ENCODE measurements around the gene TMEM101. TPM values are rescaled to one million over a fixed set of nuclear protein-coding genes. Genes with fewer than 3 reads are reported as not detected.

TMEM101 gene
- total and polyA plus RNA-seq, 2 of the 8 experiments (the other 6 are each of a cell fraction or from before 2014, with no cell fraction given): 16.1 to 44.7 TPM

DNA sequence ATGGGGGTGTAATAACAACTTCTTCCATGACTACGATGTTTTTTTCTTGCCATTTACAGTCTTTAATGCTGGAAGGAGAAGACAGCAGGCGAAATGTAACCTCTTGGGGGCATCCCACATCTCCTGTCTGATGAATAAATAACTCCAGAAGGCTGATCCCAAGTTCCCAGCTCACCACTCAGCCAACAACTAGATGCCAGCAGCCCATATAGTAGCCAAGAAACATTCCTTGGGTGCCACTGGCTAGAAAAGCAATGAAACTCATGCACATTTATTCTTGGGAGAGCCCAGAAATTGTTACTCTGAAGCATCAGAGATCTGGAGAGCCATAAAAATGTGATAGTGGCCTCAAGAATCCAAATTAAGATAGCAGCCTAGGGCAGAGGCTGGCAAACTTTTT is 22.7 kb upstream of the TMEM101 start:
- Histone ChIP-seq H3K4me1 (replicated peaks in 1 of 4; ENCODE audit: control insufficient read depth in 3 of 4, insufficient read depth in 4 of 4, low read length in 3 of 4) (no peaks in the 10 kb centered on the region), H2BK15ac (ENCODE audit: low read length) (no peak overlapping the region), H3K4me2 (ENCODE audit: insufficient read depth in 1 of 2, low read depth in 2 of 2, low read length in 2 of 2) (no peak overlapping the region), H3K9me3 (ENCODE audit: insufficient read depth in 2 of 2, low read depth in 1 of 2, low read length in 1 of 2) (no peaks in the 10 kb centered on the region), H3K4ac (replicated peaks; ENCODE audit: insufficient read length, low read depth, low read length) (no peak overlapping the region), H3K27me3 (replicated peaks in 1 of 4; ENCODE audit: control insufficient read depth in 3 of 4, extremely low read depth in 1 of 4, insufficient read depth in 3 of 4, low read length in 3 of 4) (no peaks in the 10 kb centered on the region), H3K56ac (replicated peaks; ENCODE audit: insufficient read length, low read depth, low read length) (no peak overlapping the region), H4K91ac (replicated peaks; ENCODE audit: insufficient read length, low read length) (no peak overlapping the region), H3K36me3 (ENCODE audit: control insufficient read depth in 2 of 4, insufficient read depth in 4 of 4, low read length in 3 of 4) (peaks cover 24 to 56% (median 42%) of the 10 kb centered on the region in 4 experiments), H4K20me1 (replicated peaks in 1 of 2; ENCODE audit: control insufficient read depth in 1 of 2, insufficient read depth in 2 of 2, low read length in 2 of 2) (peaks cover 4 to 19% of the 10 kb centered on the region in 2 experiments), H4K5ac (ENCODE audit: insufficient read length, low read depth, low read length) (no peak overlapping the region), H3K4me3 (ENCODE audit: extremely low read depth in 1 of 4, insufficient read depth in 2 of 4, low read depth in 3 of 4, low read length in 4 of 4) (no peak overlapping the region), H2BK20ac (ENCODE audit: low read length) (no peak overlapping the region), H2BK5ac (ENCODE audit: low read depth, low read length) (no peak overlapping the region), H3K23ac (ENCODE audit: insufficient read length) (no peak overlapping the region), H2BK12ac (ENCODE audit: low read depth, low read length) (no peak overlapping the region), H3K27ac (ENCODE audit: low read depth, low read length) (no peak overlapping the region), H3K79me2 (ENCODE audit: control insufficient read depth in 1 of 2, insufficient read depth in 2 of 2, low read length in 2 of 2) (peaks cover 0 to 30% of the 10 kb centered on the region in 2 experiments; a peak in 2 of 4 replicates), H2AK5ac (ENCODE audit: low read depth, low read length) (no peak overlapping the region), H3K18ac (ENCODE audit: extremely low read depth, low read length) (no peak overlapping the region), H3K23me2 (ENCODE audit: low read depth, low read length) (no peaks in the 10 kb centered on the region), H2BK120ac (replicated peaks; ENCODE audit: low read depth, low read length) (no peak overlapping the region), H2AFZ (ENCODE audit: low read length) (no peak overlapping the region), H3K14ac (ENCODE audit: insufficient read length) (no peak overlapping the region), H3K79me1 (ENCODE audit: low read depth, low read length) (no peaks in the 10 kb centered on the region; the same call in 1 of the 2 replicates), H4K8ac (ENCODE audit: extremely low read depth, insufficient read depth, low read length) (no peak overlapping the region), H3K9ac (replicated peaks in 1 of 4; ENCODE audit: extremely low read depth in 1 of 4, low read depth in 3 of 4, low read length in 3 of 4) (no peak overlapping the region)
- FAIRE-seq (no peak), DNase-seq (ENCODE audit: low read depth in 1 of 2, low spot score in 2 of 2) (no peak)
- TF ChIP-seq, protein P1, sequence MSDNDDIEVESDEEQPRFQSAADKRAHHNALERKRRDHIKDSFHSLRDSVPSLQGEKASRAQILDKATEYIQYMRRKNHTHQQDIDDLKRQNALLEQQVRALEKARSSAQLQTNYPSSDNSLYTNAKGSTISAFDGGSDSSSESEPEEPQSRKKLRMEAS (IDR thresholded peaks at IDR 0.05): no peak
- TF ChIP-seq POLR2AphosphoS5 (IDR thresholded peaks at IDR 0.05; ENCODE audit: low read depth, low read length): no peak
- TF ChIP-seq, protein P2, sequence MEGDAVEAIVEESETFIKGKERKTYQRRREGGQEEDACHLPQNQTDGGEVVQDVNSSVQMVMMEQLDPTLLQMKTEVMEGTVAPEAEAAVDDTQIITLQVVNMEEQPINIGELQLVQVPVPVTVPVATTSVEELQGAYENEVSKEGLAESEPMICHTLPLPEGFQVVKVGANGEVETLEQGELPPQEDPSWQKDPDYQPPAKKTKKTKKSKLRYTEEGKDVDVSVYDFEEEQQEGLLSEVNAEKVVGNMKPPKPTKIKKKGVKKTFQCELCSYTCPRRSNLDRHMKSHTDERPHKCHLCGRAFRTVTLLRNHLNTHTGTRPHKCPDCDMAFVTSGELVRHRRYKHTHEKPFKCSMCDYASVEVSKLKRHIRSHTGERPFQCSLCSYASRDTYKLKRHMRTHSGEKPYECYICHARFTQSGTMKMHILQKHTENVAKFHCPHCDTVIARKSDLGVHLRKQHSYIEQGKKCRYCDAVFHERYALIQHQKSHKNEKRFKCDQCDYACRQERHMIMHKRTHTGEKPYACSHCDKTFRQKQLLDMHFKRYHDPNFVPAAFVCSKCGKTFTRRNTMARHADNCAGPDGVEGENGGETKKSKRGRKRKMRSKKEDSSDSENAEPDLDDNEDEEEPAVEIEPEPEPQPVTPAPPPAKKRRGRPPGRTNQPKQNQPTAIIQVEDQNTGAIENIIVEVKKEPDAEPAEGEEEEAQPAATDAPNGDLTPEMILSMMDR (IDR thresholded peaks at IDR 0.05; ENCODE audit: control extremely low read depth in 1 of 3, insufficient read depth in 1 of 3, low read depth in 1 of 3, low read length in 3 of 3): no peak
- no peak for TF ChIP-seq BRCA1 (IDR thresholded peaks at IDR 0.05; ENCODE audit: low read depth, low read length)
- TF ChIP-seq ASH2L (IDR thresholded peaks at IDR 0.05; ENCODE audit: low read length): no peak
- 76% methylated on average over 2 of the region's 2 CpGs; no CpG with 5 or more reads in 1 of the 2 experiments for WGBS, 2 experiments (ENCODE audit: extremely low coverage in 1 of 2, insufficient coverage in 1 of 2, insufficient read length in 1 of 2, insufficient replicate concordance in 2 of 2, low coverage in 1 of 2, low lambda C conversion rate in 2 of 2, missing lambda C conversion rate in 1 of 2)
- POLR2A ChIA-PET (ENCODE audit: partially characterized antibody): interaction anchor here (1.7 kb wide), 1 partner anchor 23 kb away, joined by 5 read pairs; the partner anchor contains the start of gene TMEM101
- CTCF ChIA-PET (ENCODE audit: partially characterized antibody): interaction anchor here (1.0 to 9.5 kb wide), 3 partner anchors 10 to 30 kb away, joined by 3 to 108 read pairs (median 3); no protein-coding TSS in a partner anchor

Data from H1 (cell line).